Testis (tissue), 3 donors: Measurements from ENCODE around the gene RPL21. TPM values are rescaled to one million over a fixed set of nuclear protein-coding genes. Genes with fewer than 3 reads are reported as not detected.
"Not testable (repeated sequence)": the region's sequence is repeated elsewhere in the genome, so short reads cannot be mapped to it uniquely, and the experiment has no call there.

Experiments used
- DNase-seq: peaks from one replicate; pipeline ENCODE4 v3.0.0-alpha.2; 2019
- H3K27ac ChIP-seq, 2 donors: fragments of 200-600 bp; sonication (generic); one replicate each; pipeline ENCODE4 v1.5.1; 2019
- H3K27me3 ChIP-seq: fragments of 200-600 bp; sonication (generic); one replicate; pipeline ENCODE4 v1.5.1; 2019
- H3K36me3 ChIP-seq: fragments of 200-600 bp; sonication (generic); one replicate; pipeline ENCODE4 v1.5.1; 2017; ENCODE audit warnings: low read depth; ENCODE audit errors: missing control alignments
- H3K4me1 ChIP-seq: fragments of 200-600 bp; sonication (generic); one replicate; pipeline ENCODE4 v1.5.1; 2019
- H3K4me3 ChIP-seq, 2 donors: fragments of 200-600 bp; sonication (generic); one replicate each; pipeline ENCODE4 v1.5.1; 2017 to 2019
- H3K9me3 ChIP-seq: fragments of 200-600 bp; sonication (generic); one replicate; pipeline ENCODE4 v1.5.1; 2017
- POLR2A ChIP-seq: fragments of 450-650 bp; IDR thresholded peaks from one replicate; pipeline ENCODE4 v1.6.1; 2017; ENCODE audit warnings: antibody characterized with exemption, mild to moderate bottlenecking, moderate library complexity
- WGBS, 2 donors: methylation state at CpG; one replicate each; pipeline ENCODE4 v1.1.5; 2018; 5-methylcytosine and 5-hydroxymethylcytosine counted together
- intact Hi-C: fragments of 100-400 bp; cut with DNase I; formaldehyde crosslinking; loops from one replicate; pipeline ENCODE4 v1.15.1; 2023; ENCODE audit warnings: low total_unique reads
- polyA plus RNA-seq: library from polyadenylated mRNA; stranded (reverse); fragments of 350-450 nt; fragmentation: Illumina TruSeq; extraction: RNeasy Lipid Tissue Mini Kit (QIAGEN cat#74804); gene quantifications from one replicate; pipeline ENCODE4 v1.2.3, GENCODE V29; 2014; ENCODE audit warnings: low read depth, low replicate concordance; ENCODE audit not compliant: insufficient read depth
- total RNA-seq, 2 donors: library from RNA; depleted of rRNA; stranded (reverse); fragments of >200 nt; gene quantifications; one replicate each; pipeline ENCODE4 v1.2.3, GENCODE V29; 2016
- TF ChIP-seq, protein P1 (sequence below), 3 experiments: fragments of 450-650 bp in 2 of 3; fragments of 200-600 bp in 1 of 3; sonication (generic) in 1 of 3; IDR thresholded peaks; one replicate each; pipeline ENCODE4 v1.5.1; 2016 to 2019; ENCODE audit warnings: antibody characterized with exemption in 3 of 3, mild to moderate bottlenecking in 2 of 3, moderate library complexity in 1 of 3

The RPL21 gene
- total and polyA plus RNA-seq, 3 donors from 2014 or later: 200 to 996 (median 353) TPM

DNA sequence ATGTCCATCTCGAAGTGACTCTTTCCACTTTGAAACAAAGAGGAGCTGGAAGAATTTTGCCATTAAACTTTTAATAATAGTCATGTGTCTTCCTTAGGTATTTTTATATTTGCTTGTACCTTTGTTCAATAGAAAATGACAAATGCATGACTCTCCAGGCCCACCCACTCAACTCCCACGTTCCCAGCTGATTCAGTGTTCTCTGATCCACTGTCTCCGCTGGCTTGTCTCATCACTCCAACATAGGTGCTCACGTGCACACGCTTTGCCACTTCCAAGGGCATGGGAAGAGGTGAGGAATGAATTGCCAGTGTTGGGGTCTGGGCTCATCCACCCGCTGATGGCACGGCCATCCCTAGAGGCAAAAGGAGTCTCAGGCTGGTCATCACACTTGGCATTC is 43.7 kb downstream of the RPL21 start:
- Histone ChIP-seq H3K27me3 (no peaks in the 10 kb centered on the region), H3K9me3 (no peaks in the 10 kb centered on the region), H3K36me3 (no peaks in the 10 kb centered on the region), H3K4me1 (no peaks in the 10 kb centered on the region), H3K27ac (no peak overlapping the region), H3K4me3 (no peak overlapping the region)
- no peak for DNase-seq
- TF ChIP-seq, protein P1, sequence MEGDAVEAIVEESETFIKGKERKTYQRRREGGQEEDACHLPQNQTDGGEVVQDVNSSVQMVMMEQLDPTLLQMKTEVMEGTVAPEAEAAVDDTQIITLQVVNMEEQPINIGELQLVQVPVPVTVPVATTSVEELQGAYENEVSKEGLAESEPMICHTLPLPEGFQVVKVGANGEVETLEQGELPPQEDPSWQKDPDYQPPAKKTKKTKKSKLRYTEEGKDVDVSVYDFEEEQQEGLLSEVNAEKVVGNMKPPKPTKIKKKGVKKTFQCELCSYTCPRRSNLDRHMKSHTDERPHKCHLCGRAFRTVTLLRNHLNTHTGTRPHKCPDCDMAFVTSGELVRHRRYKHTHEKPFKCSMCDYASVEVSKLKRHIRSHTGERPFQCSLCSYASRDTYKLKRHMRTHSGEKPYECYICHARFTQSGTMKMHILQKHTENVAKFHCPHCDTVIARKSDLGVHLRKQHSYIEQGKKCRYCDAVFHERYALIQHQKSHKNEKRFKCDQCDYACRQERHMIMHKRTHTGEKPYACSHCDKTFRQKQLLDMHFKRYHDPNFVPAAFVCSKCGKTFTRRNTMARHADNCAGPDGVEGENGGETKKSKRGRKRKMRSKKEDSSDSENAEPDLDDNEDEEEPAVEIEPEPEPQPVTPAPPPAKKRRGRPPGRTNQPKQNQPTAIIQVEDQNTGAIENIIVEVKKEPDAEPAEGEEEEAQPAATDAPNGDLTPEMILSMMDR (IDR thresholded peaks at IDR 0.05): no peak
- no peak for TF ChIP-seq POLR2A
- WGBS, 2 donors: 91 to 92% methylated on average over 7 of the region's 7 CpGs
- intact Hi-C loops: no loop called here

DNA sequence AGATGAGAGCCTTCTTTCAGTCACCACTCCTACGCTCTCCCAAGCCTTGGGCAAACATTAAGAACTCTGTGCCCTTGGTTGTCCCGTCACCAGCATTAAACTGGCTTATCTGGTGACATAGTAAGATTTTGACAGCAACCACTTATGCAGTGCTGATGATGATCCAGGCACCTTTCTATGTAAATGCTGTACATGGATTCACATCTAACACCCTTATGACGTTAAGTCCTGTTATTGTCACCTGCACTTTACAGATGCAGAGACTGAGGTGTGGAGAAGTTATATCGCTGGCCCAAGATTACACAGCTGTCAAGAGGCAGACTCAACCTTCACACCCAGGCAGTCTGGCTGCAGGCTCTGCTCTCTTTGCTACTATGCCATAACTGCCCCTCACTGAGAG is 44.3 kb downstream of the RPL21 start:
- WGBS, 2 donors: 86 to 92% methylated on average over 4 of the region's 4 CpGs
- DNase-seq: no peak
- intact Hi-C loops: no loop called here
- no peak for TF ChIP-seq POLR2A
- TF ChIP-seq, protein P1 (IDR thresholded peaks at IDR 0.05): no peak
- no peaks in the 10 kb centered on the region for H3K4me1 ChIP-seq
- H3K36me3 ChIP-seq: no peaks in the 10 kb centered on the region
- H3K27me3 ChIP-seq: no peaks in the 10 kb centered on the region
- no peaks in the 10 kb centered on the region for H3K9me3 ChIP-seq
- no peak overlapping the region for H3K4me3 ChIP-seq
- no peak overlapping the region for H3K27ac ChIP-seq

DNA sequence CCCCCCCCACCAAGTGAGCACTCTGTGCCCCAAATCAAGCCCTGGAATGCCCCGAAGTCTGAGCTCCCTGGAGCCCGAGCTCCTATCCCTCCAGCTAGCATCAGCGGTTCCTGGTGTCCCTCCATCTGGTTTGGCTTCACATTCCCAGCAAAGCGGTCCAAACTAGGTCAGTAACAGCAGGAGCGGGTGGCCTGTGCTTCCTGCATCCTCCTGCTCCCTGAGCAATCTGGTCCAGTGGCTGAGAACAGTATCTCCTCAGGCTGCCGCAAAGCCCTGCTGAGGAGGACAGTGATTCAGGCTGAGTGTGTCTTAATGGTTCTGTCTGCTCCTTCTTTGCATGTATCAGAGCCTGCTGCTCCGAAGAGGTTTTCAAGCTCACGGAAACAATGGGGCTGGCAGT is 45.1 kb downstream of the RPL21 start:
- intact Hi-C loops: no loop called here
- H3K9me3 ChIP-seq: no peaks in the 10 kb centered on the region

DNA sequence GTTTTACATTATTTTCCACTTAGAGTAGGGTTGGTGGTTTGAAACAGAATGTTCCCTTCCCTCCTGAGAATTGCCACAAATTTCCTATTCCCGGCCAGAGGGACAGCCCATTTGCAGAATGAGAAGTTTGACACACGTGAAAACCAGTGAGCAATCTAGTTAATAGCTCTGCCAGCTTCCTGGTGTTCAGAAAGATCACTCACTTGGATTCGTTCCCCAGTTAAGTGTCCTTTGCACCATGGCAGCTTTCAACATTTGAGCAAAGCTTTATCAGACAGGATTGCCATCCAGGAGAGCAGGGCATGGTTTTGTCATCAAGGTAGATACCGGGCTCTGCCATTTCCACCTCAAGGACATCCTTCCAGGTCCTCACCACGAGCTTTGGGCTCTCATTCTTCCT is 47.5 kb downstream of the RPL21 start:
- intact Hi-C loops: no loop called here
- TF ChIP-seq POLR2A: no peak
- TF ChIP-seq, protein P1 (IDR thresholded peaks at IDR 0.05): no peak
- 78 to 84% methylated on average over 5 of the region's 5 CpGs for WGBS, 2 donors
- H3K27me3 ChIP-seq: no peaks in the 10 kb centered on the region
- H3K36me3 ChIP-seq: no peaks in the 10 kb centered on the region
- no peaks in the 10 kb centered on the region for H3K4me1 ChIP-seq
- DNase-seq: no peak
- H3K4me3 ChIP-seq: no peak overlapping the region
- no peak overlapping the region for H3K27ac ChIP-seq
- no peaks in the 10 kb centered on the region for H3K9me3 ChIP-seq

More for the DNA sequence above, 45.1 kb downstream of the RPL21 start:
- no peak overlapping the region for H3K4me3 ChIP-seq
- H3K27me3 ChIP-seq: no peaks in the 10 kb centered on the region
- no peak overlapping the region for H3K27ac ChIP-seq
- H3K4me1 ChIP-seq: no peaks in the 10 kb centered on the region
- TF ChIP-seq, protein P1 (IDR thresholded peaks at IDR 0.05): no peak
- TF ChIP-seq POLR2A: no peak
- no peak for DNase-seq
- 40 to 67% methylated on average over 7 to 8 of the region's 8 CpGs for WGBS, 2 donors
- no peaks in the 10 kb centered on the region for H3K36me3 ChIP-seq

DNA sequence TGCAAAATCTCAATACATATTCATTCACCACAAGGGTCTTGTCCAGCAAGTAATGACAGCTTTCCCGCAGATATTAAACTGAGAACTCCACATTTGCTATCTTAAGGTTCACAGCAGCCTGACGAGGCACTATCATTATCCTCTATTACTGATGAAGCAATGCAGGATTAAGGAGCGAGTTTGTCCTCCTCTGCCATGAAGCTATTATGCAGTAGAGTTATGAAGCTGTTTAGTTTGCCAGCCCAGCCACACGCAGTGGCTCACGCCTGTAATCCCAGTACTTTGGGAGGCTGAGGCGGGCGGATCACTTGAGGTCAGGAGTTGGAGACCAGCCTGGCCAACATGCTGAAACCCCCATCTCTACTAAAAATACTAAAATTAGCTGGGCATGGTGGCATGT is 49.0 kb downstream of the RPL21 start:
- H3K4me3 ChIP-seq, intact Hi-C loops, H3K36me3 ChIP-seq, H3K4me1 ChIP-seq, H3K27ac ChIP-seq, H3K27me3 ChIP-seq, DNase-seq, H3K9me3 ChIP-seq: not testable (repeated sequence)
- WGBS, 2 donors: 85 to 89% methylated on average over 7 of the region's 7 CpGs
